ENCODE data around the gene PIGU. TPM values are rescaled to one million over a fixed set of nuclear protein-coding genes. Genes with fewer than 3 reads are reported as not detected.
"Not testable (repeated sequence)": the region's sequence is repeated elsewhere in the genome, so short reads cannot be mapped to it uniquely, and the experiment has no call there.

The PIGU gene
- total RNA-seq, 5 donors from 2014 or later (not counting 1 experiment from before 2014, with no cell fraction given) = 8.6 to 17.1 (median 13.6) TPM

GRCh38 chr20:34658654-34659053 is 18.2 kb downstream of the PIGU start:
- DNase-seq; H3K27ac ChIP-seq (ENCODE audit: low read length); H3K4me1 ChIP-seq (ENCODE audit: control insufficient read depth in 1 of 2, extremely low read depth in 1 of 2, insufficient read depth in 2 of 2, low read length in 2 of 2); H3K4me3 Mint-ChIP-seq; H3K36me3 ChIP-seq (ENCODE audit: control insufficient read depth in 2 of 2, extremely low read depth in 1 of 2, insufficient read depth in 1 of 2, low read length in 1 of 2); CTCF ChIA-PET; H3K4me3 ChIP-seq (ENCODE audit: control insufficient read depth in 1 of 2, extremely low read depth in 1 of 2, low read length in 1 of 2); H3K9me3 ChIP-seq; H3K36me3 Mint-ChIP-seq; ATAC-seq (replicated peaks in 1 of 4); H3K27me3 Mint-ChIP-seq; POLR2A ChIA-PET; H3K4me1 Mint-ChIP-seq; H3K27ac Mint-ChIP-seq; H3K27me3 ChIP-seq (replicated peaks in 1 of 2; ENCODE audit: control insufficient read depth in 2 of 2, extremely low read depth in 1 of 2, insufficient read depth in 2 of 2, low read length in 1 of 2); H3K9me3 Mint-ChIP-seq: not testable (repeated sequence)
- 100% methylated on average over 2 of the region's 31 CpGs for WGBS (ENCODE audit: insufficient coverage)

GRCh38 chr20:34654207-34654744 is 22.6 kb downstream of the PIGU start:
- no peak overlapping the region for H3K4me3 ChIP-seq (ENCODE audit: control insufficient read depth in 1 of 2, extremely low read depth in 1 of 2, low read length in 1 of 2)

GRCh38 chr20:34651200-34651599 is 25.7 kb downstream of the PIGU start:
- H3K36me3 Mint-ChIP-seq = peaks cover 24% of the 10 kb centered on the region
- Histone ChIP-seq H3K4me1 (ENCODE audit: control insufficient read depth in 1 of 2, extremely low read depth in 1 of 2, insufficient read depth in 2 of 2, low read length in 2 of 2) (no peaks in the 10 kb centered on the region), H3K9me3 (no peaks in the 10 kb centered on the region), H3K27ac (ENCODE audit: low read length) (no peak overlapping the region), H3K4me3 (ENCODE audit: control insufficient read depth in 1 of 2, extremely low read depth in 1 of 2, low read length in 1 of 2) (no peak overlapping the region), H3K27me3 (replicated peaks in 1 of 2; ENCODE audit: control insufficient read depth in 2 of 2, extremely low read depth in 1 of 2, insufficient read depth in 2 of 2, low read length in 1 of 2) (no peaks in the 10 kb centered on the region), H3K36me3 (ENCODE audit: control insufficient read depth in 2 of 2, extremely low read depth in 1 of 2, insufficient read depth in 1 of 2, low read length in 1 of 2) (peaks cover 9 to 12% of the 10 kb centered on the region in 2 donors)
- ATAC-seq (replicated peaks in 1 of 4) (no peak), DNase-seq (no peak)
- 100% methylated on average over 1 of the region's 2 CpGs for WGBS (ENCODE audit: insufficient coverage)
- no peak overlapping the region for H3K4me3 Mint-ChIP-seq
- CTCF ChIA-PET = no interaction called here
- no peak overlapping the region for H3K27ac Mint-ChIP-seq
- H3K9me3 Mint-ChIP-seq = no peaks in the 10 kb centered on the region
- no peaks in the 10 kb centered on the region for H3K4me1 Mint-ChIP-seq
- H3K27me3 Mint-ChIP-seq = no peaks in the 10 kb centered on the region
- POLR2A ChIA-PET = interaction anchor here in 1 of 2 donors (0.6 kb wide), 1 partner anchor 1093 kb away, joined by 3 read pairs; no protein-coding TSS in a partner anchor

More at GRCh38 chr20:34654207-34654744, 22.6 kb downstream of the PIGU start:
- no peak overlapping the region for H3K4me3 Mint-ChIP-seq
- H3K27ac ChIP-seq (ENCODE audit: low read length) = no peak overlapping the region
- no peaks in the 10 kb centered on the region for H3K9me3 Mint-ChIP-seq
- H3K36me3 ChIP-seq (ENCODE audit: control insufficient read depth in 2 of 2, extremely low read depth in 1 of 2, insufficient read depth in 1 of 2, low read length in 1 of 2) = peaks cover 9 to 12% of the 10 kb centered on the region in 2 donors
- DNase-seq (no peak), ATAC-seq (replicated peaks in 1 of 4) (no peak)
- no peaks in the 10 kb centered on the region for H3K27me3 ChIP-seq (replicated peaks in 1 of 2; ENCODE audit: control insufficient read depth in 2 of 2, extremely low read depth in 1 of 2, insufficient read depth in 2 of 2, low read length in 1 of 2)
- CTCF ChIA-PET = no interaction called here
- H3K4me1 Mint-ChIP-seq = peaks cover 0 to 5% (median 0%) of the 10 kb centered on the region in 3 donors
- no peaks in the 10 kb centered on the region for H3K9me3 ChIP-seq
- POLR2A ChIA-PET = interaction anchor here in 1 of 2 donors (0.7 kb wide), 1 partner anchor 114 kb away, joined by 3 read pairs; no protein-coding TSS in a partner anchor
- no peak overlapping the region for H3K27ac Mint-ChIP-seq
- H3K36me3 Mint-ChIP-seq = peaks cover 29% of the 10 kb centered on the region
- no peaks in the 10 kb centered on the region for H3K27me3 Mint-ChIP-seq
- WGBS (ENCODE audit: insufficient coverage) = 100% methylated on average over 2 of the region's 7 CpGs
- no peaks in the 10 kb centered on the region for H3K4me1 ChIP-seq (ENCODE audit: control insufficient read depth in 1 of 2, extremely low read depth in 1 of 2, insufficient read depth in 2 of 2, low read length in 2 of 2)

GRCh38 chr20:34647737-34648136 is 29.2 kb downstream of the PIGU start:
- no peaks in the 10 kb centered on the region for H3K4me1 Mint-ChIP-seq
- H3K9me3 Mint-ChIP-seq = no peaks in the 10 kb centered on the region
- H3K4me3 Mint-ChIP-seq = no peak overlapping the region
- Histone ChIP-seq H3K4me3 (ENCODE audit: control insufficient read depth in 1 of 2, extremely low read depth in 1 of 2, low read length in 1 of 2) (no peak overlapping the region), H3K36me3 (ENCODE audit: control insufficient read depth in 2 of 2, extremely low read depth in 1 of 2, insufficient read depth in 1 of 2, low read length in 1 of 2) (peaks cover 9 to 17% of the 10 kb centered on the region in 2 donors), H3K27me3 (replicated peaks in 1 of 2; ENCODE audit: control insufficient read depth in 2 of 2, extremely low read depth in 1 of 2, insufficient read depth in 2 of 2, low read length in 1 of 2) (no peaks in the 10 kb centered on the region), H3K9me3 (no peaks in the 10 kb centered on the region), H3K4me1 (ENCODE audit: control insufficient read depth in 1 of 2, extremely low read depth in 1 of 2, insufficient read depth in 2 of 2, low read length in 2 of 2) (no peaks in the 10 kb centered on the region), H3K27ac (ENCODE audit: low read length) (no peak overlapping the region)
- CTCF ChIA-PET = no interaction called here
- no peak overlapping the region for H3K27ac Mint-ChIP-seq
- no peaks in the 10 kb centered on the region for H3K27me3 Mint-ChIP-seq
- POLR2A ChIA-PET = no interaction called here
- ATAC-seq (replicated peaks in 1 of 4) = no peak
- WGBS (ENCODE audit: insufficient coverage) = no CpG with 5 or more reads among the region's 1 CpG
- no peak for DNase-seq
- peaks cover 25% of the 10 kb centered on the region for H3K36me3 Mint-ChIP-seq

- no CpG with 5 or more reads among the region's 1 CpG for WGBS (ENCODE audit: insufficient coverage)
- Mint-ChIP-seq H3K4me3 (no peak overlapping the region), H3K36me3 (peaks cover 21% of the 10 kb centered on the region), H3K27me3 (no peaks in the 10 kb centered on the region), H3K27ac (no peak overlapping the region), H3K9me3 (no peaks in the 10 kb centered on the region), H3K4me1 (no peaks in the 10 kb centered on the region)
- ATAC-seq (replicated peaks in 1 of 4) = no peak
- no peaks in the 10 kb centered on the region for H3K4me1 ChIP-seq (ENCODE audit: control insufficient read depth in 1 of 2, extremely low read depth in 1 of 2, insufficient read depth in 2 of 2, low read length in 2 of 2)
- H3K27me3 ChIP-seq (replicated peaks in 1 of 2; ENCODE audit: control insufficient read depth in 2 of 2, extremely low read depth in 1 of 2, insufficient read depth in 2 of 2, low read length in 1 of 2) = no peaks in the 10 kb centered on the region
- ChIA-PET POLR2A (no interaction called here), CTCF (no interaction called here)
- peaks cover 0 to 11% of the 10 kb centered on the region in 2 donors for H3K36me3 ChIP-seq (ENCODE audit: control insufficient read depth in 2 of 2, extremely low read depth in 1 of 2, insufficient read depth in 1 of 2, low read length in 1 of 2)
- H3K9me3 ChIP-seq = no peaks in the 10 kb centered on the region
- H3K4me3 ChIP-seq (ENCODE audit: control insufficient read depth in 1 of 2, extremely low read depth in 1 of 2, low read length in 1 of 2) = no peak overlapping the region
- H3K27ac ChIP-seq (ENCODE audit: low read length) = no peak overlapping the region
- no peak for DNase-seq
These were observed 31.9 kb downstream of the PIGU start for GRCh38 chr20:34644951-34645350.

- Histone ChIP-seq H3K9me3 (no peaks in the 10 kb centered on the region), H3K4me1 (ENCODE audit: control insufficient read depth in 1 of 2, extremely low read depth in 1 of 2, insufficient read depth in 2 of 2, low read length in 2 of 2) (no peaks in the 10 kb centered on the region), H3K27ac (ENCODE audit: low read length) (no peak overlapping the region), H3K36me3 (ENCODE audit: control insufficient read depth in 2 of 2, extremely low read depth in 1 of 2, insufficient read depth in 1 of 2, low read length in 1 of 2) (peaks cover 0 to 14% of the 10 kb centered on the region in 2 donors), H3K4me3 (ENCODE audit: control insufficient read depth in 1 of 2, extremely low read depth in 1 of 2, low read length in 1 of 2) (no peak overlapping the region), H3K27me3 (replicated peaks in 1 of 2; ENCODE audit: control insufficient read depth in 2 of 2, extremely low read depth in 1 of 2, insufficient read depth in 2 of 2, low read length in 1 of 2) (no peaks in the 10 kb centered on the region)
- WGBS (ENCODE audit: insufficient coverage) = no CpG with 5 or more reads among the region's 1 CpG
- H3K27me3 Mint-ChIP-seq = no peaks in the 10 kb centered on the region
- no peaks in the 10 kb centered on the region for H3K4me1 Mint-ChIP-seq
- ATAC-seq (replicated peaks in 1 of 4) (no peak), DNase-seq (no peak)
- POLR2A ChIA-PET = interaction anchor here in 1 of 2 donors (0.6 kb wide), 1 partner anchor 239 kb away, joined by 7 read pairs; no protein-coding TSS in a partner anchor
- no peak overlapping the region for H3K4me3 Mint-ChIP-seq
- no peaks in the 10 kb centered on the region for H3K9me3 Mint-ChIP-seq
- peaks cover 21% of the 10 kb centered on the region for H3K36me3 Mint-ChIP-seq
- CTCF ChIA-PET = interaction anchor here in 1 of 2 donors (0.5 kb wide), 1 partner anchor 266 kb away, joined by 12 read pairs; no protein-coding TSS in a partner anchor
- H3K27ac Mint-ChIP-seq = no peak overlapping the region
These were observed 32.5 kb downstream of the PIGU start for GRCh38 chr20:34644345-34644744.

Data from T-cell (primary cell).